Stomach (tissue), 4 donors: ENCODE data around the gene VASH2.

Experiments
- CTCF ChIP-seq, 7 experiments: fragments of 450-650 bp in 4 of 7; fragments of 200-600 bp in 3 of 7; sonication (generic) in 3 of 7; IDR thresholded peaks; one replicate each; pipeline ENCODE4 v1.5.1; 2016 to 2019; ENCODE audit warnings: antibody characterized with exemption in 7 of 7, control low read depth in 2 of 7, mild to moderate bottlenecking in 1 of 7
- EP300 ChIP-seq: sonication (generic); formaldehyde crosslinking; IDR thresholded peaks from one replicate; pipeline ENCODE4 v1.6.1; 2017; ENCODE audit warnings: antibody characterized with exemption
- POLR2A ChIP-seq, 4 donors: fragments of 450-650 bp; IDR thresholded peaks; one replicate each; pipeline ENCODE4 v1.6.1; 2016; ENCODE audit warnings: antibody characterized with exemption in 4 of 4, control low read depth in 2 of 4, mild to moderate bottlenecking in 1 of 4, moderate library complexity in 1 of 4
- POLR2AphosphoS5 ChIP-seq, 3 donors: sonication (generic); formaldehyde crosslinking; IDR thresholded peaks; one replicate each; pipeline ENCODE4 v1.6.1; 2016; ENCODE audit warnings: antibody characterized with exemption in 3 of 3

GRCh38 chr1:212902054-212902453 is 48.3 kb upstream of the VASH2 start:
- TF ChIP-seq CTCF (IDR thresholded peaks at IDR 0.05) (no peak), POLR2AphosphoS5 (IDR thresholded peaks at IDR 0.05) (no peak), POLR2A (IDR thresholded peaks at IDR 0.05) (no peak), EP300 (no peak)
